8988T (cell line): ENCODE data around the gene TDRKH.
A peak's percentile ranks its signal among the peaks of the same experiment; 100 is the strongest.

Experiments used
- DNase-seq: peaks from one replicate; pipeline ENCODE4 v3.0.0; 2011

The TDRKH gene

GRCh38 chr1:151790071-151790939, at the start of gene TDRKH:
TDRKH (minus strand) TSS chr1:151790500; CDS start chr1:151783022, 7,478 bp downstream.
- peak; percentile 87 for DNase-seq

- peak; percentile 93 for DNase-seq
Observed at GRCh38 chr1:151839457-151840403, 49.4 kb upstream of the TDRKH start, which contains the start of gene C2CD4D. C2CD4D (minus strand) TSS chr1:151839820; CDS start chr1:151838989, 831 bp downstream.

- DNase-seq, result no peak
Observed at GRCh38 chr1:151839082-151839412, 48.7 kb upstream of the TDRKH start.

GRCh38 chr1:151838222-151839081, 48.2 kb upstream of the TDRKH start:
- DNase-seq, result no peak

- DNase-seq, result no peak
Observed at GRCh38 chr1:151837884-151838221, 47.6 kb upstream of the TDRKH start.

GRCh38 chr1:151837197-151837596, 46.9 kb upstream of the TDRKH start:
- DNase-seq, result no peak

- no peak for DNase-seq
Observed at GRCh38 chr1:151835596-151835995, 45.3 kb upstream of the TDRKH start.

GRCh38 chr1:151834239-151834638, 43.9 kb upstream of the TDRKH start:
- no peak for DNase-seq

- DNase-seq, result no peak
Observed at GRCh38 chr1:151833172-151833900, 43.0 kb upstream of the TDRKH start.

GRCh38 chr1:151832318-151832980, 42.1 kb upstream of the TDRKH start:
- no peak for DNase-seq

- no peak for DNase-seq
Observed at GRCh38 chr1:151831605-151832004, 41.3 kb upstream of the TDRKH start, which contains the start of gene RORC. RORC (minus strand) TSS chr1:151831802; CDS start chr1:151831764, 38 bp downstream.

GRCh38 chr1:151831256-151831591, 40.9 kb upstream of the TDRKH start:
- DNase-seq, result no peak

- no peak for DNase-seq
Observed at GRCh38 chr1:151830055-151830454, 39.8 kb upstream of the TDRKH start.

GRCh38 chr1:151829352-151830046, 39.2 kb upstream of the TDRKH start:
- no peak for DNase-seq

GRCh38 chr1:151828921-151829320, 38.6 kb upstream of the TDRKH start:
- no peak for DNase-seq

- no peak for DNase-seq
Observed at GRCh38 chr1:151827853-151828252, 37.6 kb upstream of the TDRKH start.

GRCh38 chr1:151825751-151826660, 35.7 kb upstream of the TDRKH start:
- DNase-seq, result no peak

GRCh38 chr1:151825204-151825603, 34.9 kb upstream of the TDRKH start:
- no peak for DNase-seq

- no peak for DNase-seq
Observed at GRCh38 chr1:151823175-151823574, 32.9 kb upstream of the TDRKH start.

GRCh38 chr1:151822404-151822803, 32.1 kb upstream of the TDRKH start:
- DNase-seq, result no peak
